Right lung (tissue), 5 donors: ENCODE measurements around the gene C6orf141. TPM values are rescaled to one million over a fixed set of nuclear protein-coding genes. Genes with fewer than 3 reads are reported as not detected.
"Not testable (repeated sequence)": the region's sequence is repeated elsewhere in the genome, so short reads cannot be mapped to it uniquely, and the experiment has no call there.

Experiments
- DNase-seq, 2 donors: peaks; one replicate each; pipeline ENCODE4 v3.0.0-alpha.2; 2013
- polyA plus RNA-seq, 5 donors: library from polyadenylated mRNA; unstranded; fragments of 120-200 nt; gene quantifications; one replicate each; pipeline versions ENCODE4 v1.2.1 to v1.2.3, GENCODE V29; 2013; ENCODE audit warnings: inconsistent platforms in 1 of 5, low replicate concordance in 1 of 5; ENCODE audit not compliant: insufficient read length in 5 of 5, insufficient read depth in 1 of 5

C6orf141 gene
- polyA plus RNA-seq, 5 donors = 2.6 to 5.3 (median 3.9) TPM

DNA sequence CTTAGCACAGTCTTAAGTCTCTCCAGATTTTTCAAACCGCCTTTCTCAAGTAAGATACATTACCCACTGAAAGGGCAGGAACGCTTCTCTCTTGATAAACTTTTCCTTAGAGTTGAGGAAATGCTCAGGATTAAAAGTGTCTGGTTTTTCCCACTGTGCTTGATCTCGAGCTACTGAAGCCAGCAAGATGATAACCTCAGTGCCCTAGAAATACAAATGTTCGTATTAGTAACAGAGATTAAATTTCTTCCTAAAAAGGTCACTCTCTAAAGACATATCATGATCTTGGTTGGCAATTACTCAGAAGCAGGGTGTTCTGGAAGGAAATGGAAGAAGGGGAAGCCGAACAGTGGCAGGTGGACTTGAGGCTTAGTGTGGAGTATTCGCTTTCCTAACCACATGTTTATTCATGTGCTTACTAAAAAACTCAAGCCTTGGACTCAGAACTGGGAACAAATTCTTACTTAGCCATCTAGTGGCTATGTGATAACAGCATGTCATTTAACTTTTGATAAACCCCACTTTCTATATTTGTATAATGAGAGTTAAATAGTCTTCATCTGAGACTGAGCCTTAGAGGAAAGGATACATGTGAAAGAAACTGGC is 20.1 kb downstream of the C6orf141 start:
- DNase-seq = no peak

GRCh38 chr6:49576618-49577017 is 26.1 kb downstream of the C6orf141 start:
- DNase-seq = no peak

DNA sequence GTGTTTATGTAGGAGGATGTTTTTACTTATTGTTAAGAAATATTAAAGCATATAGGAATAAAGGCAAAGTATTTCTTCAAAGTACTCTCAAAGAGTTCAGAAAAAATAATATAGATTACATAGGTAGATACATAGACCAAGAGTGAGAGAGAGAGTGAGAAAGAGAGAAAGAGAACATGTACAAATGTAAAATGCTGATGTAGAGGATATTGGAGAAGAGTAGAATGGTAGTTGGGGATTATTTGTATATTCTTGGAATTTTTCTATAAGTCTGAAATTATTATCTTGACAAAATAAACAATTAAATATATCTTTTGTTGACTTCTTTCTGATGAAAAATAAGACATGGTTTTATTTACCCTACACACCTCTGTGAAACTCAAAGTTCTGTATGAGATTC is 29.2 kb downstream of the C6orf141 start:
- no peak for DNase-seq

DNA sequence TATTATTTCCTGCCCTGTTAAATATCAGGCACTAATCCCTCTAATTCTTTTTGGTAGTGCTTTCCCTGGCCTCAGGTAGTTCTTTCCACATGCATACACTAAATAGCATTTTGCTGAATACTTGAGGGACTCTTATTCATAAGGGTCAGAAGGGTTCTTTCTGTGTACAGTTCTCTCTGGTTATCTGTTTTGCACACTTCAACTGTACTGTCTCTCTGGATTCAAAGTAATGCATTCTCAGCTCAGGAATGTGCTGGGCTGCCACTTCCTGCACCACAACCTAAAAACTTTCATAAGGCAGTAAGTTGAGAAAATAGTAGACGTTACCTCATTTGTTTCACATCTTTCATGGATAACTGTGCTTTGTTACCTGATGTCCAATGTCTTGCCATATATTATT is 32.1 kb downstream of the C6orf141 start:
- DNase-seq = no peak

DNA sequence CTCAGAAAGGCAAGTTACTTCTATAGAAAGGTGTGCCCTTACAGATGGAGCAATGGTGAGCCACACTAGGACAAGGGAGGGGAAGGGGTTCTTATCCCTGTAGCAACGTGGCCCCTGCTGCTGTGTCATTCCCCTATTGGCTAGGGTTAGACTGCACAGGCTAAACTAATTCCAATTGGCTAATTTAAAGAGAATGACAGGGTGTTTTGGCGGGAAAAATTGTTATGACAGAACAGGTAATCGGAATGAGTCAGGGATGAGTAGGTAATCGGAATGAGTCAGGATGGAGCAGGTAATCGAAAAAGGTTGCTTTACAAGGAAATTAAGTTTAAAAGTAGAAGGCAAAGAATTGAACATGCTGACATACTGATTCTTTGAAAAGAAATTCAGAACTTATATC is 36.8 kb downstream of the C6orf141 start:
- not testable (repeated sequence) for DNase-seq

Other genes with a start within 250 kb of the C6orf141 start
- 10 to 100 TPM; 28.7 to 48.4 (median 37.0) TPM for gene MMUT, start 87.4 kb upstream of the C6orf141 start, polyA plus RNA-seq
- gene CENPQ, start 87.3 kb upstream of the C6orf141 start, polyA plus RNA-seq = 10 to 100 TPM in 4 of 5 donors, 1 to 10 TPM in 1; 9.4 to 21.1 (median 16.3) TPM
- gene GLYATL3, start 50.7 kb upstream of the C6orf141 start, polyA plus RNA-seq = not detected
- gene RHAG, start 86.2 kb downstream of the C6orf141 start, polyA plus RNA-seq = 1 to 10 TPM; 1.7 to 6.7 (median 1.8) TPM
- gene CRISP2, start 162.9 kb downstream of the C6orf141 start, polyA plus RNA-seq = 1 to 10 TPM in 2 of 5 donors, under 1 TPM in 3; 0.18 to 1.2 (median 0.62) TPM
- 1 to 10 TPM in 1 of 5 donors, under 1 TPM in 4; 0.20 to 1.2 (median 0.35) TPM for gene CRISP3, start 193.7 kb downstream of the C6orf141 start, polyA plus RNA-seq
- gene PGK2, start 236.6 kb downstream of the C6orf141 start, polyA plus RNA-seq = not detected